Endothelial cell of umbilical vein (primary cell): ENCODE results near the gene GRAMD1A. TPM values are rescaled to one million over a fixed set of nuclear protein-coding genes. Genes with fewer than 3 reads are reported as not detected.
"Not testable (repeated sequence)": the region's sequence is repeated elsewhere in the genome, so short reads cannot be mapped to it uniquely, and the experiment has no call there.

Experiments
- BruUV-seq: library from RNA; stranded (reverse); fragments of 400-500 nt; replicated peaks from 2 replicates; lab custom pipeline; 2021; lab: Mats Ljungman, UMichigan
- CTCF ChIA-PET: fragments of 300-600, 350-600 bp; sonication (Branson Sonifier 250); formaldehyde crosslinking; loops from one replicate; lab custom pipeline; 2021; ENCODE audit warnings: antibody characterized with exemption, inconsistent platforms; lab: Charles Lee
- POLR2A ChIA-PET: fragments of 300-600, 350-600 bp; sonication (Branson Sonifier 250); formaldehyde crosslinking; loops from one replicate; lab custom pipeline; 2021; ENCODE audit warnings: antibody characterized with exemption, inconsistent platforms; lab: Charles Lee
- DNase-seq: peaks from one replicate; pipeline ENCODE4 v3.0.0-alpha.2; 2011; ENCODE audit warnings: low read depth, low spot score
- FAIRE-seq: peaks from 2 replicates; lab custom pipeline; 2011; peaks lifted over from hg19 to GRCh38; lab: Jason Lieb, UNC
- H2AFZ ChIP-seq: 2 replicates; pipeline ENCODE4 v1.6.0; 2012; ENCODE audit warnings: low read depth, low read length, control low read depth, inconsistent platforms
- H3K27ac ChIP-seq: 2 replicates; pipeline ENCODE4 v1.5.1; 2011; ENCODE audit warnings: low read depth, mild to moderate bottlenecking, control low read depth, low read length, moderate library complexity; ENCODE audit not compliant: insufficient read depth
- H3K27me3 ChIP-seq, 2 experiments: 2 replicates each; pipeline versions ENCODE4 v1.6.0 to v1.6.1; 2011; ENCODE audit warnings: low read length in 2 of 2, mixed read lengths in 1 of 2; ENCODE audit not compliant: control insufficient read depth in 2 of 2, insufficient read depth in 2 of 2
- H3K36me3 ChIP-seq, 2 experiments: 2 replicates in 1 of 2; 3 replicates in 1 of 2; pipeline ENCODE4 v1.5.1; 2011; ENCODE audit warnings: low read length in 2 of 2, mild to moderate bottlenecking in 1 of 2, moderate library complexity in 1 of 2; ENCODE audit not compliant: control insufficient read depth in 2 of 2, insufficient read depth in 2 of 2; ENCODE audit errors: extremely low read depth in 1 of 2
- H3K4me1 ChIP-seq: 3 replicates; pipeline ENCODE4 v1.5.1; 2011; ENCODE audit warnings: mild to moderate bottlenecking, low read length; ENCODE audit not compliant: control insufficient read depth, insufficient read depth; ENCODE audit errors: extremely low read depth
- H3K4me2 ChIP-seq: 2 replicates; pipeline ENCODE4 v1.6.1; 2011; ENCODE audit warnings: low read length, control low read depth, mixed read lengths; ENCODE audit not compliant: insufficient read depth
- H3K4me3 ChIP-seq, 3 experiments: fragments of 200-600 bp in 1 of 3; sonication (generic), shearing (Covaris generic) in 1 of 3; replicated peaks in 1 of 3; 2 replicates each; pipeline ENCODE4 v1.5.1; 2011 to 2016; ENCODE audit warnings: control low read depth in 3 of 3, low read length in 3 of 3, mild to moderate bottlenecking in 2 of 3, inconsistent platforms in 1 of 3, low read depth in 1 of 3, moderate library complexity in 1 of 3; ENCODE audit not compliant: insufficient read depth in 1 of 3
- H3K79me2 ChIP-seq: 2 replicates; pipeline ENCODE4 v1.6.0; 2012; ENCODE audit warnings: low read length, inconsistent platforms; ENCODE audit not compliant: control insufficient read depth, insufficient read depth
- H3K9ac ChIP-seq: replicated peaks from 2 replicates; pipeline ENCODE3; 2011; ENCODE audit warnings: low read length, control low read depth; ENCODE audit not compliant: insufficient read depth; ENCODE audit errors: extremely low read depth
- H3K9me1 ChIP-seq: replicated peaks from 3 replicates; pipeline ENCODE4 v1.6.0; 2011; ENCODE audit warnings: mild to moderate bottlenecking, low read length; ENCODE audit not compliant: control insufficient read depth, insufficient read depth; ENCODE audit errors: extremely low read depth
- H3K9me3 ChIP-seq: replicated peaks from 2 replicates; pipeline ENCODE4 v1.5.1; 2012; ENCODE audit warnings: low read length, inconsistent platforms; ENCODE audit not compliant: control insufficient read depth, insufficient read depth
- H4K20me1 ChIP-seq: replicated peaks from 2 replicates; pipeline ENCODE3; 2011; ENCODE audit warnings: mild to moderate bottlenecking, low read length; ENCODE audit not compliant: control insufficient read depth, insufficient read depth; ENCODE audit errors: extremely low read depth
- CTCF ChIP-seq, 2 donors: IDR thresholded peaks; 1 replicate in 1 of 2; 2 replicates in 1 of 2; pipeline ENCODE4 v1.5.1; 2011; ENCODE audit warnings: low read length in 2 of 2, mild to moderate bottlenecking in 2 of 2, moderate library complexity in 2 of 2, control low read depth in 1 of 2, inconsistent platforms in 1 of 2, low read depth in 1 of 2; ENCODE audit not compliant: insufficient read depth in 1 of 2; ENCODE audit errors: extremely low read depth in 1 of 2
- EZH2 ChIP-seq: IDR thresholded peaks from 2 replicates; pipeline ENCODE4 v1.6.1; 2012; ENCODE audit warnings: borderline replicate concordance, low read depth, mild to moderate bottlenecking, moderate library complexity, low read length, inconsistent platforms; ENCODE audit not compliant: severe bottlenecking
- FOS ChIP-seq: IDR thresholded peaks from 2 replicates; pipeline ENCODE4 v1.6.1; 2011; ENCODE audit warnings: mild to moderate bottlenecking, low read length, moderate library complexity, borderline replicate concordance; ENCODE audit not compliant: insufficient read depth
- GATA2 ChIP-seq: IDR thresholded peaks from 2 replicates; pipeline ENCODE4 v1.7.0; 2011; ENCODE audit warnings: low read depth, mild to moderate bottlenecking, moderate library complexity, mixed read lengths, low read length; ENCODE audit not compliant: insufficient read length, insufficient read depth
- JUN ChIP-seq: IDR thresholded peaks from 2 replicates; pipeline ENCODE4 v1.6.1; 2011; ENCODE audit warnings: borderline replicate concordance, low read depth; ENCODE audit not compliant: insufficient read length, insufficient read depth
- MAX ChIP-seq: IDR thresholded peaks from 2 replicates; pipeline ENCODE4 v1.6.1; 2011; ENCODE audit not compliant: insufficient read depth, insufficient read length
- MYC ChIP-seq: IDR thresholded peaks from one replicate; pipeline ENCODE4 v1.6.1; 2011; ENCODE audit warnings: mild to moderate bottlenecking, low read depth, low read length
- POLR2A ChIP-seq: IDR thresholded peaks from 2 replicates; pipeline ENCODE4 v1.6.1; 2012; ENCODE audit warnings: low read depth, mild to moderate bottlenecking, control low read depth, low read length
- POLR2AphosphoS5 ChIP-seq: IDR thresholded peaks from 2 replicates; pipeline ENCODE4 v1.6.1; 2012; ENCODE audit warnings: low read depth, mild to moderate bottlenecking, control low read depth, low read length, moderate library complexity; ENCODE audit not compliant: insufficient read depth
- dilution Hi-C: fragments of 300-500 bp; cut with MboI; formaldehyde crosslinking; loops from one replicate; pipeline ENCODE4 v1.15.0; 2019; ENCODE audit warnings: low sequenced_read_pairs; ENCODE audit not compliant: extremely low pct_ligation_motif_present
- intact Hi-C: fragments of 100-400 bp; cut with micrococcal nuclease; formaldehyde crosslinking; loops from one replicate; pipeline ENCODE4 v1.10.0; 2022
- polyA plus RNA-seq, 4 experiments: library from polyadenylated mRNA; depleted of rRNA in 3 of 4; stranded (reverse) in 3 of 4; unstranded in 1 of 4; fragments of >200 nt; gene quantifications; 2 replicates each; pipeline versions ENCODE4 v1.2.1 to v1.2.3, GENCODE V29; 2011 to 2012; ENCODE audit warnings: missing spikeins in 1 of 4
- total RNA-seq: library from RNA; stranded (reverse); gene quantifications from 2 replicates; pipeline ENCODE4 v1.2.3, GENCODE V29; 2021

GRAMD1A gene
- total and polyA plus RNA-seq, 2 donors (not counting 3 experiments of a cell fraction or from before 2014, with no cell fraction given), result 127 to 130 TPM

DNA sequence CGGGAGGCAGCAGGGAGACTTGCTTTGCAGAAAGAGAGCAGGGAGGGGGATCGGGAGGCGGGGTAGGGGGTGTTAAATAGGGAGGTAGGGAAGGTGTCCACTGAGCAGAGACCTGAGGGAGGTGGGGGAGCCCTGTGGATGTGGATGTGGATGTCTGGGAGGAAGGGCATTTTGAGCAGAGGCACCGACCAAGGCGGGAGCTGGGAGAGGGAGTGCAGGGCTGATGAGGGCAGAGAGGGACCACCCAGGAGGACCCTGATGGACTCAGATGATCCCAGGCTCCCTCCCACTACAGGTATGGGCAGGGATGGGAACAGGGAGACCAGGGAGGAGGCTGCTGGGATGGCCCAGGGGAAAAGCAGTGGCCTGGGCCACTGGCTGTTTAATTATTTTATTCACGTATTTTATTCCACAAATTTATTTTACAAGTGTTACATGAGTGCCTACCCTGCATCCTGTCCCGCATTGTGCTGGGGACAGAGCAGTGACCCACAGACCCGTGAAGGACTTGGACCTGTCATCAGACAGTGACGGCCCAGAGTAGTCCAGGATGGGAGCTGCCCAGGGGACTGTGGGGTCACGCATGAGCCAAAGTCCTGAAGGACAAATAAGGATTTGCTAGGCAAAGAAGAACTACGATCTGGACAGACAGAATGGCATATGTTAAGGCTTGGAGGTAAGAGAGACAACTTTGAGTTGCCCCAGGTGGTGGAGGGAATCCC, 5.3 kb downstream of the GRAMD1A start:
- Histone ChIP-seq H3K4me3 (no peak overlapping the region), H3K27me3 (no peaks in the 10 kb centered on the region), H3K79me2 (peaks cover 54% of the 10 kb centered on the region), H3K4me1 (peaks cover 48% of the 10 kb centered on the region), H2AFZ (no peak overlapping the region), H3K9me3 (no peaks in the 10 kb centered on the region), H3K27ac (peak overlapping the region; percentile 51), H3K4me2 (no peak overlapping the region), H3K9ac (no peak overlapping the region), H4K20me1 (no peaks in the 10 kb centered on the region), H3K9me1 (no peaks in the 10 kb centered on the region), H3K36me3 (peaks cover 11 to 17% of the 10 kb centered on the region in 2 experiments)
- no peak for DNase-seq
- no TSS peak for BruUV-seq
- no peak for FAIRE-seq
- ChIA-PET POLR2A (no interaction called here), CTCF (interaction anchor here (1.0 to 9.9 kb wide), 4 partner anchors 10 to 31 kb away, joined by 4 to 129 read pairs (median 6); partner anchors contain the start of gene SCN1B)
- no peak for TF ChIP-seq FOS
- TF ChIP-seq MAX, result no peak
- TF ChIP-seq POLR2A, result no peak
- TF ChIP-seq CTCF (IDR thresholded peaks at IDR 0.05; ENCODE audit: extremely low read depth in 1 of 2, insufficient read depth in 1 of 2, low read depth in 1 of 2, low read length in 2 of 2), result no peak
- no peak for TF ChIP-seq GATA2
- TF ChIP-seq JUN, result no peak
- TF ChIP-seq POLR2AphosphoS5, result no peak
- TF ChIP-seq MYC, result no peak
- TF ChIP-seq EZH2, result no peak
- intact Hi-C loops (loop anchor here (10.0 kb wide), 1 partner anchor 81 kb away; the partner anchor contains the start of gene ZNF30), dilution Hi-C loops (no loop called here)

DNA sequence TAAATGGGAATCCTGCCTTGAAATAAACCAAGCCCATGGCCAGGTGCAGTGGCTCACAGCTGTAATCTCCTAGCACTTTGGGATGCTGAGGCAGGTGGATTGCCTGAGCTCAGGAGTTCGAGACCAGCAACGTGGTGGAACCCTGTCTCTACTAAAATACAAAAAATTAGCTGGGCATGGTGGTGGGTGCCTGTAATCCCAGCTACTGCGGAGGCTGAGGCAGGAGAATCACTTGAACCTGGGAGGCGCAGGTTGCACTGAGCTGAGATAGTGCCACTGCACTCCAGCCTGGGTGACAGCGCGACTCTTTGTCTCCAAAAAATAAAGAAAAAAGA, 5.9 kb downstream of the GRAMD1A start:
- Histone ChIP-seq H3K27ac (peak overlapping the region; percentile 51), H3K4me1 (peaks cover 48% of the 10 kb centered on the region), H3K79me2 (peaks cover 50% of the 10 kb centered on the region), H3K4me2 (peak overlapping the region; percentile 29), H3K36me3 (peaks cover 11 to 20% of the 10 kb centered on the region in 2 experiments)
- H3K9me1 ChIP-seq, DNase-seq, H3K9me3 ChIP-seq, H4K20me1 ChIP-seq, BruUV-seq, POLR2A ChIA-PET, H3K9ac ChIP-seq, H3K4me3 ChIP-seq, H3K27me3 ChIP-seq, dilution Hi-C loops, FAIRE-seq, H2AFZ ChIP-seq: not testable (repeated sequence)
- CTCF ChIA-PET, result interaction anchor here (0.9 to 9.9 kb wide), 8 partner anchors 11 to 61 kb away, joined by 3 to 129 read pairs (median 5); partner anchors contain the start of gene SCN1B
- intact Hi-C loops, result loop anchor here (10.0 kb wide), 1 partner anchor 81 kb away; the partner anchor contains the start of gene ZNF30
